ENCODE measurements around the gene FHOD3. TPM values are rescaled to one million over a fixed set of nuclear protein-coding genes. Genes with fewer than 3 reads are reported as not detected.

Gene FHOD3
- total RNA-seq, 1 experiment from 2014 or later, result 18.1 TPM

DNA sequence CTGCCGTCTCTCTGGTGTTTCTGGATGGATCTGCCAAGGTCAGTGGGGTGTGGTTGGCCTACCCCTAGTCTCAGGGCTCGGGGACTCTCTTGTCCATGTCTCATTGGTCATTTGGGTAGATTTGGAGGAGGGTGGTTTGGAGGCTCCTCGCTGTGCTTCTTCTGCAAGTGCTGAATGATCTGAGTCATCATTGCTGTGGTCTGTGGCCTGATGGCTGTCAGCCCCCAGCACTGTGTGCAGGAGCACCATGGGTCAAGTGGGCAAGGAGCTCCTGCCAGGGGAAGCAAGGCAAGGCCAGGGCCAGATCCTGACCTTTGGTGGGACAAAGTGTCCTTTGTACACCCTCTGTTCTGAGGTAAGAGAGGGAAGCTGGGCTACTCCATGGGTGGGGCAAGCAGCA lies 221.8 kb downstream of the FHOD3 start:
- H3K79me2 ChIP-seq (ENCODE audit: low read length), result no peaks in the 10 kb centered on the region
- no peak overlapping the region for H3K9ac ChIP-seq (ENCODE audit: low read length)
- no peaks in the 10 kb centered on the region for H3K9me2 ChIP-seq (replicated peaks; ENCODE audit: low read length)
- no peaks in the 10 kb centered on the region for H4K20me1 ChIP-seq (ENCODE audit: low read length)
- H3K27ac ChIP-seq (ENCODE audit: low read length), result no peak overlapping the region
- H3K4me2 ChIP-seq (ENCODE audit: low read length), result no peak overlapping the region
- BruUV-seq (replicated peaks), result no TSS peak
- H3F3A ChIP-seq (ENCODE audit: low read length, unreplicated experiment), result no peaks in the 10 kb centered on the region
- peak; percentile 7 for DNase-seq
- POLR2A ChIA-PET (ENCODE audit: unreplicated experiment), result no interaction called here
- no peak for ATAC-seq
- CTCF ChIA-PET, result no interaction called here
- no peak for TF ChIP-seq CTCF (conservative IDR thresholded peaks at IDR 0.05; ENCODE audit: low read depth, low read length)
- no peak for TF ChIP-seq EZH2phosphoT487 (IDR thresholded peaks at IDR 0.05; ENCODE audit: borderline replicate concordance, low read length)
- TF ChIP-seq EZH2 (IDR thresholded peaks at IDR 0.05; ENCODE audit: low read length, unreplicated experiment), result no peak
- no peak overlapping the region for H2AFZ ChIP-seq (ENCODE audit: low read length)
- H3K36me3 ChIP-seq (ENCODE audit: low read depth, low read length), result no peaks in the 10 kb centered on the region
- no peaks in the 10 kb centered on the region for H3K27me3 ChIP-seq (ENCODE audit: low read length)
- intact Hi-C loops (cut with micrococcal nuclease), result no loop called here
- H3K4me3 ChIP-seq (ENCODE audit: low read length), result no peak overlapping the region
- no peaks in the 10 kb centered on the region for H3K9me3 ChIP-seq (ENCODE audit: low read length)
- H3K4me1 ChIP-seq (ENCODE audit: insufficient read depth, low read length), result no peaks in the 10 kb centered on the region

- TF ChIP-seq EZH2 (IDR thresholded peaks at IDR 0.05; ENCODE audit: low read length, unreplicated experiment), result no peak
- no peak for TF ChIP-seq EZH2phosphoT487 (IDR thresholded peaks at IDR 0.05; ENCODE audit: borderline replicate concordance, low read length)
- TF ChIP-seq CTCF (conservative IDR thresholded peaks at IDR 0.05; ENCODE audit: low read depth, low read length), result no peak
- Histone ChIP-seq H3K36me3 (ENCODE audit: low read depth, low read length) (no peaks in the 10 kb centered on the region), H2AFZ (ENCODE audit: low read length) (no peak overlapping the region), H4K20me1 (ENCODE audit: low read length) (no peaks in the 10 kb centered on the region), H3K27me3 (ENCODE audit: low read length) (no peaks in the 10 kb centered on the region), H3K4me1 (ENCODE audit: insufficient read depth, low read length) (peaks cover 18% of the 10 kb centered on the region), H3F3A (ENCODE audit: low read length, unreplicated experiment) (no peaks in the 10 kb centered on the region), H3K79me2 (ENCODE audit: low read length) (no peaks in the 10 kb centered on the region), H3K27ac (ENCODE audit: low read length) (no peak overlapping the region), H3K9me3 (ENCODE audit: low read length) (no peaks in the 10 kb centered on the region), H3K4me3 (ENCODE audit: low read length) (no peak overlapping the region), H3K9me2 (replicated peaks; ENCODE audit: low read length) (no peaks in the 10 kb centered on the region), H3K4me2 (ENCODE audit: low read length) (no peak overlapping the region), H3K9ac (ENCODE audit: low read length) (no peak overlapping the region)
- intact Hi-C loops (cut with micrococcal nuclease), result no loop called here
- BruUV-seq (replicated peaks), result no TSS peak
- CTCF ChIA-PET, result no interaction called here
- POLR2A ChIA-PET (ENCODE audit: unreplicated experiment), result no interaction called here
- ATAC-seq (no peak), DNase-seq (no peak)
Measured at GRCh38 chr18:36522509-36522908, 225.0 kb downstream of the FHOD3 start.

GRCh38 chr18:36525913-36526312 lies 228.4 kb downstream of the FHOD3 start:
- CTCF ChIA-PET, result no interaction called here
- ATAC-seq (peak; percentile 48), DNase-seq (peak; percentile 47)
- no peaks in the 10 kb centered on the region for H3K79me2 ChIP-seq (ENCODE audit: low read length)
- TF ChIP-seq CTCF (conservative IDR thresholded peaks at IDR 0.05; ENCODE audit: low read depth, low read length) (no peak), EZH2 (IDR thresholded peaks at IDR 0.05; ENCODE audit: low read length, unreplicated experiment) (no peak), EZH2phosphoT487 (IDR thresholded peaks at IDR 0.05; ENCODE audit: borderline replicate concordance, low read length) (no peak)
- peak overlapping the region; percentile 70 for H3K27ac ChIP-seq (ENCODE audit: low read length)
- H3F3A ChIP-seq (ENCODE audit: low read length, unreplicated experiment), result no peaks in the 10 kb centered on the region
- peaks cover 25% of the 10 kb centered on the region for H3K4me1 ChIP-seq (ENCODE audit: insufficient read depth, low read length)
- H4K20me1 ChIP-seq (ENCODE audit: low read length), result no peaks in the 10 kb centered on the region
- no peaks in the 10 kb centered on the region for H3K9me3 ChIP-seq (ENCODE audit: low read length)
- H3K4me3 ChIP-seq (ENCODE audit: low read length), result no peak overlapping the region
- no peak overlapping the region for H3K9ac ChIP-seq (ENCODE audit: low read length)
- POLR2A ChIA-PET (ENCODE audit: unreplicated experiment), result interaction anchor here (0.6 kb wide), 1 partner anchor 18 kb away, joined by 3 read pairs; no protein-coding TSS in a partner anchor
- H2AFZ ChIP-seq (ENCODE audit: low read length), result no peak overlapping the region
- H3K4me2 ChIP-seq (ENCODE audit: low read length), result no peak overlapping the region
- intact Hi-C loops (cut with micrococcal nuclease), result no loop called here
- H3K27me3 ChIP-seq (ENCODE audit: low read length), result no peaks in the 10 kb centered on the region
- no TSS peak for BruUV-seq (replicated peaks)
- H3K36me3 ChIP-seq (ENCODE audit: low read depth, low read length), result no peaks in the 10 kb centered on the region
- H3K9me2 ChIP-seq (replicated peaks; ENCODE audit: low read length), result no peaks in the 10 kb centered on the region
